NCI-H2196 (cell line): ENCODE measurements around the gene ALPG.
"Not testable (repeated sequence)": the region's sequence is repeated elsewhere in the genome, so short reads cannot be mapped to it uniquely, and the experiment has no call there.

ENCODE experiments used
- DNase-seq: peaks from one replicate; lab custom pipeline; 2025; ENCODE audit not compliant: unreplicated experiment; lab: John Stamatoyannopoulos, UW

The ALPG gene

DNA sequence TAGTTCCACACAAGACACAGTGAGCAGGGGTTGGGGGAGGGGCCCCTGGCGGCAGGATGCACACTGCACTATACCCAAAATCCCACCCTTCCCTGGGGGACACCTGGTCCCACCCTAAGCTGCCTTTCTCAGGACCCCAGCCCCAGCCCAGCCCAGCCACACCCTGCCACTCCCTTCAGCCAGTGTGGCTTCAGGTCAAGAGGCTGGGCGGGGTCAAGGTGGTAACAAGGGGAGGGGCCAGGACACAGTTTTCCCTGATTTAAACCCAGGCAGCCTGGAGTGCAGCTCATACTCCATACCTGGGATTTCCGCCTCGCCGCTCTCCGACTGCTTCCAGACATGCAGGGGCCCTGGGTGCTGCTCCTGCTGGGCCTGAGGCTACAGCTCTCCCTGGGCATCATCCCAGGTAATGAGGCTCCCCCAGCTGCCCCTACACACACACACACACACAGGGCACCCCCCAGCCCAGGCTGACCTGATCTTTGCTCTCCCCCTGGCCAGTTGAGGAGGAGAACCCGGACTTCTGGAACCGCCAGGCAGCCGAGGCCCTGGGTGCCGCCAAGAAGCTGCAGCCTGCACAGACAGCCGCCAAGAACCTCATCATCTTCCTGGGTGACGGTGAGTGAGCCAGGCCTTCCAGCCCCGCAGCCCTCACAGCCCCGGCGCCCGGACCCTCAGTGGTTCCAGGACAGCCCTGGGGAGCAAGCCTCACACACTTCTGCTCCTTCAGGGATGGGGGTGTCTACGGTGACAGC lies at the start of gene ALPG:
Gene ALPG, plus strand, starts transcription at position 289 of the 755 bp plus-strand sequence. Its CDS starts 51 bp downstream, at position 340.
- DNase-seq, result no peak

DNA sequence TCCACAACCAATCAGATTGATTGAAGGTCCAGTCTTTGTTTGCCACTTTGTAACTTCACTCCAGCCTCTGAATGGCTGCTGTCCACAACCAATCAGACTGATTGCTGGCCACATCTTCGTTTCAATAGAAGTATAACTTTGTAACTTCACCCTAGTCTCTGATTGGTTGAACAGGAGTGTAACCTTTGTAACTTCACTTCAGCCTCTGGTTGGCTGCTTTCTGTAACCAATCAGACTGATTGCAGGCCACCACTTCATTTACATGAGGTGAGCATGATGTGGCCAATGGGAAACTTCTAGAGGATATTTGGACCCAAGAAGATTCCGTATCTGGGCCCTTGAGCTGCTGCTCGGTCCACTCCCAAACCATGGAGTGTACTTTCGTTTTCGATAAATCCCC lies 45.0 kb upstream of the ALPG start:
- DNase-seq, result no peak

DNA sequence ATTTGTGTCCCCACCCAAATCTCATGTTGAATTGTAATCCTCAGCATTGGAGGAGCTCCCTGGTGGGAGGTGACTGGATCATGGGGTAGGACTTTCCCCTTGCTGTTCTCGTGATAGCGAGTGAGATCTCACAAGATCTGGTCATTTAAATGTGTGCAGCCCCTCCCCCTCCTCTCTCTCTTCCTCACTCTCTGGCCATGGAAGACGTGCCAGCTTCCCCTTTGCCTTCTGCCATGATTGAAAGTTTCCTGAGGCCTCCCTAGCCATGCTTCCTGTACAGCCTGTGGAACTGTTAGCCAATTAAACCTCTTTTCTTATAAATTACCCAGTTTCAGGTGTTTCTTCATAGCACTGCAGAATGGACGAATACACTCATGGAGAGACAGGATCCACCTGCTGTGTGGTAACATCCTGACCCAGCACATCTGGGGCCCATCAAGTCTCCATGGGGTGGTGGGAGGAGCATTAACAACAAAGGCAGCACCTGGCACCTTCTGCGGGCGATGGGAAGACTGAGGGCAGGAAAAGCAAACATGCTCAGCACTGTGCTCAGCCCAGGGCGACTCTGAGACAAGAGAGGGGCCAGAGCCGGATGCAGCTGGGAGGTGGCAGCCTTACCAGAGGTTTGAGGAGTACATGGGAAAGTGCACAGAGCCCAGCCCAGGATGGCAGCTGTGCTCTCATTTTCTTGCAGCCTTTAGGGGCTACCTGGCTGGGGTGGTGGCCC lies 44.3 kb upstream of the ALPG start:
- DNase-seq, result peak; percentile 14

DNA sequence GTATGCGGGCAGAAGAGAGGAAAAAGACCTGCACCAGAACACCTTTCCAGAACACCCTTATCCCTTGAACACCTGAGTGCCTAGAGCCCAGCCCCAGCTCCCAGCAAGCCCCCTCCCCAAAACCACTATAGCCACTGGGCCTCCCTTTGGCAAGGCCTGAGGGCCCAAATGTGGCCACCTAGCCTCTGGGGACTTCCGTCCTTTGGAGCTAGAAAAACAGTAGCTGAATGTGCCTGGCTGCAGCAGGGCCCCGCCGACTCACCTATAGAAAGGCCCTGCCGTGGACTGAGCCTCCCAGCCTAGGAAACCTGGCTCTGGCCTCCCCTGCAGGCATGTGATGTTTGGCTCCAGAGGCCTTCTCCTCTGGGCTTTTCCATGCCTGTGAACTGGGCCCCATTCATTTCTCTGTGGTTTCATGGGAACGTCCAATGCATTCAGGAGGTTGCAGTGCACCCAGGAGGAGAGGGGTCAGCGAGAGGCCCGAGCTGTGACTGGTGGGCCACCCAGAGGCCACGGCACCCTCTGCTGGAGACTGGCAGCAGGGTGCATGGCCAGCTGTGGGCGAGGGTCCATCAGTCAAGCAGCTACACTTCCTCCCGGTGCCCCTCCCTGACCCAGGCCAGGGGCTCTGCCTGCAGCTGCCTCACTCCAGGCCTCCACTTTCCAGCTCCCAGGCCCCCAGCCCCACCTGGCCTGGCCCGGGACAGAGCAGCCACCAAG lies 43.4 kb upstream of the ALPG start:
- not testable (repeated sequence) for DNase-seq

GRCh38 chr2:232363784-232364615 lies 42.6 kb upstream of the ALPG start:
- no peak for DNase-seq

GRCh38 chr2:232364806-232365594 lies 41.6 kb upstream of the ALPG start:
- DNase-seq, result not testable (repeated sequence)

GRCh38 chr2:232365621-232366321 lies 40.9 kb upstream of the ALPG start:
- peak; percentile 56 for DNase-seq

GRCh38 chr2:232366461-232366860 lies 40.2 kb upstream of the ALPG start:
- DNase-seq, result not testable (repeated sequence)

- DNase-seq, result no peak
These were observed 39.6 kb upstream of the ALPG start for GRCh38 chr2:232367016-232367415.

DNA sequence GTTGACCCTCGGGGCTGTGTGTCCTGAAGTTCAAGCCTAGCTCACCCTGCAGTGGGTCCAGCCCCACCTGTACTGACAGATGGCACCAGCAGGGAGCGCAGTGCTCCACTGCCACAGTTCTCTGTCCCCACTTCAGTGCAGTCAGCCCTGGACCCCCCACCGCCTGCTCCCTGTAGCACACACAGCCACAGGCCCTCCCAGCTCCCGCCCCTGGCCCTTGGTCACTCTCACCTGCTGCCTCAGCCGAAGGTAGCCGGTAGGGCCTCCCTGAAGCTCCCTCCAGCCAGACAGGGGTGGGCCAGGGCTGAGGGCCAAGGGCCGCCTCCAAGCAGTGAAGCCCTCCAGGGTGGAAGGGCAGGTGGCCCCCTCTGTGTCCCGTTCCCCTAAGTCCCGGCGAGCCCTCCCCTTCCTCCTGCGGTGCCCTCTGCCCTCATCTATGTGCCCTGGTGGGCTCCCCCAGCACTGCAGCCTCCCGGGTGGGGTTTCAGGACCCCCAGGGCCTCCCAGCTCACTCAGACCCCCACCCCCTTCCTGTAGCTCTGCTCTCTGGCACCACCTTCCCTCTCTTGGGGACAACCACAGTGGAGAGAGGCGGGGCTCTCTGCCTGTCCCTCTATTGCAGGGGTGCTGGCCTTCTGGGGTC lies 38.9 kb upstream of the ALPG start:
- no peak for DNase-seq

DNA sequence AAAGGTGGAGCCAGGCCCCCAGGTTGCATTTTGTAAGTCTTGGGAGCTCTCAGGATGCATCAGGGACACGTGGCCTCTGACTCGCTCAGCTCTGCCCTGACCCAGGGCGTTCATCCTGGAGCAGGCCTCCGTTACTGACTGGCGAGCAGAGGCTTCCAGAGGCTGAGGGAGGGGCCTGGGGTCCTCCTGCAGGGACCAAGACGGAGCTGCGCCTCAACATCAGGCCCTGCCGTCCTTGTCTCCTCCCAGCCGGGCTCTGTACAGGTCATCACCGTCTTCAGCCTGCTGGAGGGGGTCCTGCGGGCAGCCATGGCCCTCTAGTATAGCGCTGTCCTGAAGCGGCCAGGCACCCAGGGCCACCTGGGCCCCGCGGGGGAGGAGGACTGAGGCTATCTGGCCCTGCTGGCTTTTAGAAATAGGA lies 38.3 kb upstream of the ALPG start:
- DNase-seq, result no peak

GRCh38 chr2:232369126-232369951 lies 37.3 kb upstream of the ALPG start:
- DNase-seq, result no peak

DNA sequence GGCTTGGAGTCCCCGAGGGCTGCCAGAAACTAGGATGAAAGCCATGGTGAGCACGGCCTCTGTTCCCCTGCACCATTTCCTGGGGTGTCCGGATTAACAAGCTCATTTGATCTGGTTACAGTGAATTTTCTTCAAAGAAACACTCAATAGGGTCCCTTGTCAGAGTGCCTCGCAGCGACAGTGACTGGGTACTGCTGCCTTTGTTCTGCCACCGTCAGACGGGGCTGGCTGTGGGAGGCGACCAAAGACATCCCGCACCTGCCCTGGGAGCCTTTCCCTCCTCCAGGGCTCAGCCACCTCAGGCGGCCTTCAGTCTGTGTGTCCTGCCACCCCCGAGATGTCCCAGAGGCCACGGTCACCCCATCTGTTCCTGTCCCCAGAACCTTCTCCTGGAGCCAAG lies 36.6 kb upstream of the ALPG start:
- not testable (repeated sequence) for DNase-seq

DNA sequence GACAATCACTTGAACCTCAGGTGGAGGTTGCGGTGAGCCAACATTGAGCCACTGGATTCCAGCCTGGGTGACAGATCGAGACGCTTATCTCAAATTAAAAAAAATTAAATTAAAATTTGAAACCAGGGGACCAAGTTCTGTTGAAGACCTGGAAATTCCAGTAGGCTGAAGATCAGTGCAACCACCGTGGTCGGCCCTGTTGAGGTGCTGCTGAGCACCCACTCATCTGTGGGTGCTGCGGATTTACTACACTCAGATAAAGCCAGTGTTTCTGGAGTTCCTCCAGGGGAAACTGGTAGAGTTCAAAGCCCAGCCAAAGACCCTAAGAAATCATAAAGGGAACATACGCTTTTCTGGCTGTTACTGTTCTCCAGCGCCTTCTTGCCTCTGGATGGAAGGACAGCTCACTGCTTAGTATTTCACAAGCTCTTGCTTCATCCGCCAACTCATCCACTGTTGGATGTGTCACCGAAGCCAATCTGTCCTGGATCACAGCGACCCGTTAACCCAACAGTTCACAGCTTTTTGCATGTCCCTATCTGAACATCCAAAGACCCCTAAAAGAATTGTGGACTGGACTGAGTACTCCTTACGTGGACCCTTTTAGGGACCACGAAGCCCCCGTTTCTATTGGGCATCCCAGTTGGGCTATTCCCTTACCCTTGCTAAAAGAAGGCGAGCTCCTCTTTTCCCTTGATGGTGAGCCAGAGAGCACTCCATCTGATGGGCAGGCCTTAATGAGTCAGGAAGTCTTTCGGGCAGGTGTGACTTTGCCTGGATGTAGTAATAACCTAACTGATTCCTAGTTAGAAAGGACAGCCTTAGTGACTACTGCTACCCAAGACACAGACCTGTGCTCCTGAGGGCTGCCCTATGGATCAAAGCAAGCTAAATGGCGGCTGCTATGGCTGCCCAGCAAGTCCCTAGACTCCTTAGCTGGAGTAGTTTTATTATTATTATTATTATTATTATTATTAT lies 34.1 kb upstream of the ALPG start:
- no peak for DNase-seq

GRCh38 chr2:232374356-232374755 lies 32.3 kb upstream of the ALPG start:
- no peak for DNase-seq

DNA sequence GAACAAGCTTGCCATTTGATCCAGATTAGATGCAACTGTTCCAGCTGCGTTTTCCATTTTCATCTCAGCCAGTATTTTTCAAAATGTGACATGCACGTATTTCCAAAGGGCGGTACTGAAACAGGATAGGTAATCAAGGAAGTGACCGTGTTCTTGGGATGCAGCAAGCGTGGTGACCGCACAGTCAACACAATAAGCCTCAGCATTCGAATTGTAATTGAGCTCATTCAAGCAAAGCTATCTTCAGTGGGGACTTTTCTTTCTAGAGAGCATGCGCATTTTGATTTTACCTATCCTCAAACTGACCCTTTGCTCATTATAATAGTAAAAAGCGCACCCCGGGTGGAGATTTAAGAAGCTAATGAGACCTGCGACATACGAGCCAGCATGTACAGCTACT lies 31.5 kb upstream of the ALPG start:
- DNase-seq, result no peak

- DNase-seq, result no peak
These were observed 30.4 kb upstream of the ALPG start for GRCh38 chr2:232376260-232376659.
